Transverse colon (tissue), 4 donors: ENCODE results near the gene B3GNT7. TPM values are rescaled to one million over a fixed set of nuclear protein-coding genes. Genes with fewer than 3 reads are reported as not detected.

Source experiments
- DNase-seq: peaks from one replicate; pipeline ENCODE4 v3.0.0-alpha.2; 2019
- H3K27ac ChIP-seq, 4 donors: fragments of 200-600 bp; sonication (generic); 2 replicates each; pipeline ENCODE4 v1.5.1; 2016 to 2018; ENCODE audit warnings: inconsistent platforms in 4 of 4
- H3K27me3 ChIP-seq: fragments of 200-600 bp; sonication (generic); 2 replicates; pipeline ENCODE4 v1.5.1; 2017; ENCODE audit warnings: inconsistent platforms
- H3K36me3 ChIP-seq, 4 donors: fragments of 200-600 bp; sonication (generic); 2 replicates each; pipeline ENCODE4 v1.5.1; 2017 to 2019; ENCODE audit warnings: inconsistent platforms in 4 of 4
- H3K4me1 ChIP-seq, 4 donors: fragments of 200-600 bp; sonication (generic); 2 replicates each; pipeline ENCODE4 v1.5.1; 2017 to 2020; ENCODE audit warnings: inconsistent platforms in 4 of 4
- H3K4me3 ChIP-seq, 4 donors: fragments of 200-600 bp; sonication (generic); 1 replicate in 1 of 4; 2 replicates in 3 of 4; pipeline versions ENCODE4 v1.5.1 to v1.6.1; 2017 to 2019; ENCODE audit warnings: inconsistent platforms in 4 of 4
- H3K9me3 ChIP-seq, 2 donors: fragments of 200-600 bp; sonication (generic); 2 replicates each; pipeline ENCODE4 v1.5.1; 2017 to 2019; ENCODE audit warnings: inconsistent platforms in 2 of 2
- EP300 ChIP-seq: sonication (generic); formaldehyde crosslinking; IDR thresholded peaks from one replicate; pipeline ENCODE4 v1.6.1; 2017; ENCODE audit warnings: antibody characterized with exemption, low read depth
- POLR2A ChIP-seq: fragments of 450-650 bp; IDR thresholded peaks from one replicate; pipeline ENCODE4 v1.6.1; 2016; ENCODE audit warnings: antibody characterized with exemption, mild to moderate bottlenecking, moderate library complexity
- POLR2AphosphoS5 ChIP-seq, 3 donors: sonication (generic); formaldehyde crosslinking; IDR thresholded peaks; one replicate each; pipeline ENCODE4 v1.6.1; 2016; ENCODE audit warnings: antibody characterized with exemption in 3 of 3
- WGBS, 2 donors: methylation state at CpG; one replicate each; pipeline ENCODE4 v1.1.5; 2018; ENCODE audit warnings: low coverage in 1 of 2; 5-methylcytosine and 5-hydroxymethylcytosine counted together
- in situ Hi-C, 4 donors: fragments of 200-750 bp; cut with MboI; loops; one replicate each; pipeline versions ENCODE4 v1.15.0 to v1.15.1; 2017; ENCODE audit warnings: low sequenced_read_pairs in 3 of 4, low pct_ligation_motif_present in 1 of 4, low pct_unique_long_range_greater_than_20kb in 1 of 4
- intact Hi-C: fragments of 100-400 bp; cut with DNase I; formaldehyde crosslinking; loops from one replicate; pipeline ENCODE4 v1.15.1; 2023; ENCODE audit warnings: low total_unique reads
- total RNA-seq, 4 donors: library from RNA; depleted of rRNA; stranded (reverse); fragments of >200 nt; gene quantifications; one replicate each; pipeline ENCODE4 v1.1.0, GENCODE V29; 2016
- TF ChIP-seq, protein P1 (sequence below), 5 experiments: fragments of 200-600 bp in 3 of 5; fragments of 450-650 bp in 2 of 5; sonication (generic) in 3 of 5; IDR thresholded peaks; 1 replicate in 2 of 5; 2 replicates in 3 of 5; pipeline ENCODE4 v1.5.1; 2016 to 2017; ENCODE audit warnings: antibody characterized with exemption in 5 of 5, inconsistent platforms in 3 of 5, mild to moderate bottlenecking in 2 of 5, moderate library complexity in 1 of 5

B3GNT7 gene
- total RNA-seq, 4 donors from 2014 or later, result 41.8 to 113 (median 55.2) TPM

DNA sequence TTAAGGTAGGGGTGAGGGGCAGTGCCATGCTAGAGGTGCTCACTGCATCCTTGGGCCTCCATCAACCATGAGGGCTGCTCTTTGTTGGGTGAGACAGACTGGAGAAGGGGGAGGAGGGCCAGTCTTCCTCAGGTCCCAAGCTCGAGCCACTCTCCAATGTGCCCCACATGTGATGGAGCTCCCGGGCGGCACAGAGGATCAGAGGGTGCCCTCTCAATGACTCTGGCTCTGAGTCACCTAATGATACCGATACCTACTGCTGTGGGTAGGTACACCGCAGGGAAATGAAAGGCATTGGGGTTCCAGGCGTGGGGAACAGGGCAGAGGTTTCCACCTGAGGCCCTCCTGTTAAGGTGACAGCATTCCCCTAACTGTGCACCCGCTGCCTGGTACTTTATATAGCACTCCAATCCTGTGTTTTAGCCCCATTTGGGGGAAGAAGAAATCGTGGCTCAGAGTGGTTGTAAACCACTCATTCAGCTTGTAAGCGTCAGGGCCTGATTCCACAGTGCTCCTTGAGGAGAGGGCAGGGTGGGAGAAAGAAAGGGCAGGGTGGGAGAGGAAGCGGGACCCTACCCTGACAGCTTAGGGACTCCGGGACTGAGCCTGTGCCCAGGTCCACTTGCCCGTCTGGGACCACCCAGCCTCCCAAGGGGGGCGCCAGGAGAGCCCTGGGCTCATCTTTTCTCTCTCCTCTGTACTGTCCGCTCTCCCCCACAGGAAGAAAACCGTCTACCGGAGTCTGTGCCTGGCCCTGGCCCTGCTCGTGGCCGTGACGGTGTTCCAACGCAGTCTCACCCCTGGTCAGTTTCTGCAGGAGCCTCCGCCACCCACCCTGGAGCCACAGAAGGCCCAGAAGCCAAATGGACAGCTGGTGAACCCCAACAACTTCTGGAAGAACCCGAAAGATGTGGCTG lies 1.8 kb downstream of the B3GNT7 start:
- Histone ChIP-seq H3K27ac (peak overlapping the region in 2 of 4 donors; percentile 87 to 88), H3K4me1 (peaks cover 14 to 44% (median 34%) of the 10 kb centered on the region in 4 donors), H3K9me3 (no peaks in the 10 kb centered on the region), H3K36me3 (no peaks in the 10 kb centered on the region), H3K4me3 (peak overlapping the region in 3 of 4 donors; percentile 74 to 89 (median 88)), H3K27me3 (peaks cover 30% of the 10 kb centered on the region)
- WGBS, 2 donors, result 79% methylated on average over 22 of the region's 22 CpGs; no CpG with 5 or more reads in 1 of the 2 donors
- TF ChIP-seq POLR2AphosphoS5 (IDR thresholded peaks at IDR 0.05) (no peak), POLR2A (no peak), EP300 (no peak)
- TF ChIP-seq, protein P1, sequence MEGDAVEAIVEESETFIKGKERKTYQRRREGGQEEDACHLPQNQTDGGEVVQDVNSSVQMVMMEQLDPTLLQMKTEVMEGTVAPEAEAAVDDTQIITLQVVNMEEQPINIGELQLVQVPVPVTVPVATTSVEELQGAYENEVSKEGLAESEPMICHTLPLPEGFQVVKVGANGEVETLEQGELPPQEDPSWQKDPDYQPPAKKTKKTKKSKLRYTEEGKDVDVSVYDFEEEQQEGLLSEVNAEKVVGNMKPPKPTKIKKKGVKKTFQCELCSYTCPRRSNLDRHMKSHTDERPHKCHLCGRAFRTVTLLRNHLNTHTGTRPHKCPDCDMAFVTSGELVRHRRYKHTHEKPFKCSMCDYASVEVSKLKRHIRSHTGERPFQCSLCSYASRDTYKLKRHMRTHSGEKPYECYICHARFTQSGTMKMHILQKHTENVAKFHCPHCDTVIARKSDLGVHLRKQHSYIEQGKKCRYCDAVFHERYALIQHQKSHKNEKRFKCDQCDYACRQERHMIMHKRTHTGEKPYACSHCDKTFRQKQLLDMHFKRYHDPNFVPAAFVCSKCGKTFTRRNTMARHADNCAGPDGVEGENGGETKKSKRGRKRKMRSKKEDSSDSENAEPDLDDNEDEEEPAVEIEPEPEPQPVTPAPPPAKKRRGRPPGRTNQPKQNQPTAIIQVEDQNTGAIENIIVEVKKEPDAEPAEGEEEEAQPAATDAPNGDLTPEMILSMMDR (IDR thresholded peaks at IDR 0.05), result no peak
- intact Hi-C loops (loop anchor here (5.0 kb wide), 1 partner anchor 95 kb away; no protein-coding TSS in a partner anchor), in situ Hi-C loops (no loop called here)
- no peak for DNase-seq

DNA sequence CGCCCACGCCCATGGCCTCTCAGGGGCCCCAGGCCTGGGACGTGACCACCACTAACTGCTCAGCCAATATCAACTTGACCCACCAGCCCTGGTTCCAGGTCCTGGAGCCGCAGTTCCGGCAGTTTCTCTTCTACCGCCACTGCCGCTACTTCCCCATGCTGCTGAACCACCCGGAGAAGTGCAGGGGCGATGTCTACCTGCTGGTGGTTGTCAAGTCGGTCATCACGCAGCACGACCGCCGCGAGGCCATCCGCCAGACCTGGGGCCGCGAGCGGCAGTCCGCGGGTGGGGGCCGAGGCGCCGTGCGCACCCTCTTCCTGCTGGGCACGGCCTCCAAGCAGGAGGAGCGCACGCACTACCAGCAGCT lies 2.4 kb downstream of the B3GNT7 start:
- WGBS, 2 donors, result 96% methylated on average over 28 of the region's 28 CpGs; no CpG with 5 or more reads in 1 of the 2 donors
- in situ Hi-C loops (no loop called here), intact Hi-C loops (loop anchor here (5.0 kb wide), 1 partner anchor 96 kb away; no protein-coding TSS in a partner anchor)
- H3K36me3 ChIP-seq, result no peaks in the 10 kb centered on the region
- H3K27me3 ChIP-seq, result peaks cover 30% of the 10 kb centered on the region
- no peak for DNase-seq
- H3K9me3 ChIP-seq, result no peaks in the 10 kb centered on the region
- TF ChIP-seq POLR2AphosphoS5 (IDR thresholded peaks at IDR 0.05), result no peak
- no peak for TF ChIP-seq POLR2A
- TF ChIP-seq EP300, result no peak
- TF ChIP-seq, protein P1 (IDR thresholded peaks at IDR 0.05), result no peak
- H3K4me1 ChIP-seq, result peaks cover 14 to 44% (median 34%) of the 10 kb centered on the region in 4 donors
- H3K27ac ChIP-seq, result no peak overlapping the region
- H3K4me3 ChIP-seq, result no peak overlapping the region

DNA sequence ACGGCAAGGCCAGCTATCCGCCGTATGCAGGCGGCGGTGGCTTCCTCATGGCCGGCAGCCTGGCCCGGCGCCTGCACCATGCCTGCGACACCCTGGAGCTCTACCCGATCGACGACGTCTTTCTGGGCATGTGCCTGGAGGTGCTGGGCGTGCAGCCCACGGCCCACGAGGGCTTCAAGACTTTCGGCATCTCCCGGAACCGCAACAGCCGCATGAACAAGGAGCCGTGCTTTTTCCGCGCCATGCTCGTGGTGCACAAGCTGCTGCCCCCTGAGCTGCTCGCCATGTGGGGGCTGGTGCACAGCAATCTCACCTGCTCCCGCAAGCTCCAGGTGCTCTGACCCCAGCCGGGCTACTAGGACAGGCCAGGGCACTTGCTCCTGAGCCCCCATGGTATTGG lies 3.1 kb downstream of the B3GNT7 start:
- Histone ChIP-seq H3K27ac (peak overlapping the region in 2 of 4 donors; percentile 27 to 41), H3K4me1 (peaks cover 14 to 44% (median 34%) of the 10 kb centered on the region in 4 donors), H3K4me3 (no peak overlapping the region), H3K27me3 (peaks cover 28% of the 10 kb centered on the region), H3K36me3 (no peaks in the 10 kb centered on the region), H3K9me3 (no peaks in the 10 kb centered on the region)
- WGBS, 2 donors, result 96% methylated on average over 27 of the region's 27 CpGs; no CpG with 5 or more reads in 1 of the 2 donors
- in situ Hi-C loops, result no loop called here
- TF ChIP-seq, protein P1 (IDR thresholded peaks at IDR 0.05), result no peak
- TF ChIP-seq EP300, result no peak
- TF ChIP-seq POLR2AphosphoS5 (IDR thresholded peaks at IDR 0.05), result no peak
- no peak for TF ChIP-seq POLR2A
- DNase-seq, result no peak
- intact Hi-C loops, result loop anchor here (5.0 kb wide), 1 partner anchor 96 kb away; no protein-coding TSS in a partner anchor
